GM19397 (cell line): ENCODE results near the gene TBC1D24.
A peak's percentile ranks its signal among the peaks of the same experiment; 100 is the strongest.

ENCODE experiments used
- ATAC-seq: cut with Tn5 transposase; IDR thresholded peaks from one replicate; pipeline ENCODE4 v1.9.1; 2021; ENCODE audit warnings: mild to moderate bottlenecking, moderate library complexity; ENCODE audit not compliant: unreplicated experiment

The TBC1D24 gene

GRCh38 chr16:2449118-2449517 lies 25.8 kb upstream of the TBC1D24 start:
- no peak for ATAC-seq

GRCh38 chr16:2450535-2450934 lies 24.4 kb upstream of the TBC1D24 start:
- no peak for ATAC-seq

- ATAC-seq: no peak
Observed at GRCh38 chr16:2450975-2451381, 23.9 kb upstream of the TBC1D24 start.

- ATAC-seq: no peak
Observed at GRCh38 chr16:2451851-2452320, 23.0 kb upstream of the TBC1D24 start.

- no peak for ATAC-seq
Observed at GRCh38 chr16:2452650-2453049, 22.3 kb upstream of the TBC1D24 start.

GRCh38 chr16:2455081-2455845 lies 19.7 kb upstream of the TBC1D24 start:
- ATAC-seq: no peak

GRCh38 chr16:2456551-2457153 lies 18.3 kb upstream of the TBC1D24 start:
- no peak for ATAC-seq

- ATAC-seq: no peak
Observed at GRCh38 chr16:2457267-2457666, 17.7 kb upstream of the TBC1D24 start.

GRCh38 chr16:2457946-2458345 lies 17.0 kb upstream of the TBC1D24 start:
- ATAC-seq: no peak

GRCh38 chr16:2458887-2459646 lies 15.9 kb upstream of the TBC1D24 start:
- ATAC-seq: no peak

GRCh38 chr16:2459647-2460390 lies 15.1 kb upstream of the TBC1D24 start, which contains the start of gene TEDC2:
Gene TEDC2, plus strand, starts transcription at chr16:2460109. Its CDS starts 36 bp downstream, at chr16:2460145.
- ATAC-seq: peak; percentile 87

GRCh38 chr16:2460391-2460713 lies 14.6 kb upstream of the TBC1D24 start:
- no peak for ATAC-seq

GRCh38 chr16:2460916-2461315 lies 14.0 kb upstream of the TBC1D24 start:
- no peak for ATAC-seq

GRCh38 chr16:2462031-2462866 lies 12.7 kb upstream of the TBC1D24 start:
- ATAC-seq: no peak

GRCh38 chr16:2464333-2464732 lies 10.6 kb upstream of the TBC1D24 start:
- no peak for ATAC-seq

- ATAC-seq: no peak
Observed at GRCh38 chr16:2465653-2466415, 9.1 kb upstream of the TBC1D24 start.

GRCh38 chr16:2466667-2467527 lies 8.0 kb upstream of the TBC1D24 start:
- no peak for ATAC-seq

- no peak for ATAC-seq
Observed at GRCh38 chr16:2467528-2468232, 7.2 kb upstream of the TBC1D24 start.
